ENCODE results near the gene L3MBTL3. TPM values are rescaled to one million over a fixed set of nuclear protein-coding genes. Genes with fewer than 3 reads are reported as not detected.

The L3MBTL3 gene
- polyA plus RNA-seq, 1 donor from 2014 or later = 47.6 TPM

DNA sequence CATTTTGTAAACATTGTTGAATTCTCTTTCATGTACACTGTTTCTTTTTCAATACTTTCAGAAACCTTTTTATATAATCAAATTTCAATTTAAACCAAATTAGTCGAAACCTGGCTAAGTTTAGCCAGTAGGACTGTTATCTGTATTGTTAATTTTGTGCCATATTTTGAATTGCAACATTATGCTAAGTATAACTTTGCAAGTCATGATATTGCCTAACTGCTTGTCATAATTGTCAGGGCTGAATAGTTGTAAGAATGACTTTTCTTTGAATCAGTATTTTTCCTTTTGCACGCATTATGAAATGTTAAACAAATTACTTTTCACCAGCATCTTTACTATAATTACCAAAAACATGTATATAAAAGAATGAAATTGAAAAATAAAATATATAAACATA, 121.7 kb downstream of the L3MBTL3 start:
- H3K4me2 ChIP-seq (ENCODE audit: low read length) = no peak overlapping the region
- no peak for TF ChIP-seq REST (IDR thresholded peaks at IDR 0.05; ENCODE audit: borderline replicate concordance)
- no peak for TF ChIP-seq SMC3 (conservative IDR thresholded peaks at IDR 0.05; ENCODE audit: poor library complexity)
- TF ChIP-seq POLR2AphosphoS5 (IDR thresholded peaks at IDR 0.05) = no peak
- no peak for TF ChIP-seq EP300 (conservative IDR thresholded peaks at IDR 0.05; ENCODE audit: poor library complexity, severe bottlenecking)

GRCh38 chr6:130143709-130144108, 125.3 kb downstream of the L3MBTL3 start:
- no peak overlapping the region for H3K27ac ChIP-seq (ENCODE audit: low read length)
- H4K20me1 ChIP-seq (ENCODE audit: insufficient read depth) = no peaks in the 10 kb centered on the region
- no peaks in the 10 kb centered on the region for H3K27me3 ChIP-seq (ENCODE audit: insufficient read depth, low read depth, low read length)
- no peak overlapping the region for H2AFZ ChIP-seq (ENCODE audit: low read depth, low read length)
- no peaks in the 10 kb centered on the region for H3K36me3 ChIP-seq (ENCODE audit: insufficient read depth, low read length)
- H3K79me2 ChIP-seq (replicated peaks; ENCODE audit: insufficient read depth, low read length) = no peaks in the 10 kb centered on the region
- no peak overlapping the region for H3K9ac ChIP-seq (ENCODE audit: low read length)
- H3F3A ChIP-seq (ENCODE audit: insufficient read depth, low read length, poor library complexity, severe bottlenecking) = no peaks in the 10 kb centered on the region
- H3K9me2 ChIP-seq (ENCODE audit: insufficient read depth, low read length) = no peaks in the 10 kb centered on the region
- H3K9me3 ChIP-seq (ENCODE audit: low read length) = no peaks in the 10 kb centered on the region
- H3K4me3 ChIP-seq (ENCODE audit: low read length) = no peak overlapping the region
- TF ChIP-seq RAD21 (conservative IDR thresholded peaks at IDR 0.05) (no peak), SMC3 (conservative IDR thresholded peaks at IDR 0.05; ENCODE audit: poor library complexity) (no peak), TAF1 (IDR thresholded peaks at IDR 0.05; ENCODE audit: low read depth) (no peak), REST (IDR thresholded peaks at IDR 0.05; ENCODE audit: borderline replicate concordance) (no peak), EP300 (conservative IDR thresholded peaks at IDR 0.05; ENCODE audit: poor library complexity, severe bottlenecking) (no peak), EZH2 (IDR thresholded peaks at IDR 0.05; ENCODE audit: borderline replicate concordance, insufficient read depth, low read length, poor library complexity, severe bottlenecking) (no peak), MXI1 (conservative IDR thresholded peaks at IDR 0.05; ENCODE audit: poor library complexity, severe bottlenecking) (no peak), POLR2AphosphoS5 (IDR thresholded peaks at IDR 0.05) (no peak)
- TF ChIP-seq, protein P1, sequence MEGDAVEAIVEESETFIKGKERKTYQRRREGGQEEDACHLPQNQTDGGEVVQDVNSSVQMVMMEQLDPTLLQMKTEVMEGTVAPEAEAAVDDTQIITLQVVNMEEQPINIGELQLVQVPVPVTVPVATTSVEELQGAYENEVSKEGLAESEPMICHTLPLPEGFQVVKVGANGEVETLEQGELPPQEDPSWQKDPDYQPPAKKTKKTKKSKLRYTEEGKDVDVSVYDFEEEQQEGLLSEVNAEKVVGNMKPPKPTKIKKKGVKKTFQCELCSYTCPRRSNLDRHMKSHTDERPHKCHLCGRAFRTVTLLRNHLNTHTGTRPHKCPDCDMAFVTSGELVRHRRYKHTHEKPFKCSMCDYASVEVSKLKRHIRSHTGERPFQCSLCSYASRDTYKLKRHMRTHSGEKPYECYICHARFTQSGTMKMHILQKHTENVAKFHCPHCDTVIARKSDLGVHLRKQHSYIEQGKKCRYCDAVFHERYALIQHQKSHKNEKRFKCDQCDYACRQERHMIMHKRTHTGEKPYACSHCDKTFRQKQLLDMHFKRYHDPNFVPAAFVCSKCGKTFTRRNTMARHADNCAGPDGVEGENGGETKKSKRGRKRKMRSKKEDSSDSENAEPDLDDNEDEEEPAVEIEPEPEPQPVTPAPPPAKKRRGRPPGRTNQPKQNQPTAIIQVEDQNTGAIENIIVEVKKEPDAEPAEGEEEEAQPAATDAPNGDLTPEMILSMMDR (IDR thresholded peaks at IDR 0.05; ENCODE audit: poor library complexity, severe bottlenecking) = no peak
- H3K4me2 ChIP-seq (ENCODE audit: low read length) = no peak overlapping the region

More for the DNA sequence above, 121.7 kb downstream of the L3MBTL3 start:
- no peaks in the 10 kb centered on the region for H3F3A ChIP-seq (ENCODE audit: insufficient read depth, low read length, poor library complexity, severe bottlenecking)
- H4K20me1 ChIP-seq (ENCODE audit: insufficient read depth) = no peaks in the 10 kb centered on the region
- no peak overlapping the region for H2AFZ ChIP-seq (ENCODE audit: low read depth, low read length)
- no peaks in the 10 kb centered on the region for H3K9me3 ChIP-seq (ENCODE audit: low read length)
- H3K27ac ChIP-seq (ENCODE audit: low read length) = no peak overlapping the region
- H3K79me2 ChIP-seq (replicated peaks; ENCODE audit: insufficient read depth, low read length) = no peaks in the 10 kb centered on the region
- no peak overlapping the region for H3K4me3 ChIP-seq (ENCODE audit: low read length)
- no peaks in the 10 kb centered on the region for H3K27me3 ChIP-seq (ENCODE audit: insufficient read depth, low read depth, low read length)
- no peaks in the 10 kb centered on the region for H3K9me2 ChIP-seq (ENCODE audit: insufficient read depth, low read length)
- no peaks in the 10 kb centered on the region for H3K36me3 ChIP-seq (ENCODE audit: insufficient read depth, low read length)
- no peak overlapping the region for H3K9ac ChIP-seq (ENCODE audit: low read length)

Data from neural cell (in vitro differentiated cells).